IgD-negative memory B cell (primary cell): ENCODE results near the gene CLCNKB. TPM values are rescaled to one million over a fixed set of nuclear protein-coding genes. Genes with fewer than 3 reads are reported as not detected.
A peak's percentile ranks its signal among the peaks of the same experiment; 100 is the strongest.
"Not testable (repeated sequence)": the region's sequence is repeated elsewhere in the genome, so short reads cannot be mapped to it uniquely, and the experiment has no call there.

Experiments
- H3K27ac Mint-ChIP-seq, 3 donors: one replicate each; pipeline ENCODE4 v1.8.0; 2020 to 2022; ENCODE audit warnings: mild to moderate bottlenecking in 3 of 3, mixed read lengths in 3 of 3, moderate library complexity in 1 of 3
- H3K27me3 Mint-ChIP-seq: one replicate; pipeline ENCODE4 v1.8.0; 2021; ENCODE audit warnings: mixed read lengths
- H3K36me3 Mint-ChIP-seq: one replicate; pipeline ENCODE4 v1.8.0; 2020; ENCODE audit warnings: mild to moderate bottlenecking, mixed read lengths
- H3K4me1 Mint-ChIP-seq, 3 donors: one replicate each; pipeline ENCODE4 v1.8.0; 2020 to 2022; ENCODE audit warnings: mixed read lengths in 3 of 3, mild to moderate bottlenecking in 1 of 3
- H3K4me3 Mint-ChIP-seq, 4 donors: one replicate each; pipeline ENCODE4 v1.8.0; 2020 to 2022; ENCODE audit warnings: mild to moderate bottlenecking in 4 of 4, mixed read lengths in 4 of 4, moderate library complexity in 3 of 4
- H3K9me3 Mint-ChIP-seq, 3 donors: one replicate each; pipeline ENCODE4 v1.8.0; 2020 to 2021; ENCODE audit warnings: mixed read lengths in 3 of 3, mild to moderate bottlenecking in 1 of 3
- polyA plus RNA-seq: library from polyadenylated mRNA; unstranded; fragments of 300-500 nt; fragmentation: Illumina TruSeq; gene quantifications from one replicate; pipeline ENCODE4 v1.2.3, GENCODE V29; 2021

The CLCNKB gene
- polyA plus RNA-seq, 1 donor from 2014 or later = not detected

DNA sequence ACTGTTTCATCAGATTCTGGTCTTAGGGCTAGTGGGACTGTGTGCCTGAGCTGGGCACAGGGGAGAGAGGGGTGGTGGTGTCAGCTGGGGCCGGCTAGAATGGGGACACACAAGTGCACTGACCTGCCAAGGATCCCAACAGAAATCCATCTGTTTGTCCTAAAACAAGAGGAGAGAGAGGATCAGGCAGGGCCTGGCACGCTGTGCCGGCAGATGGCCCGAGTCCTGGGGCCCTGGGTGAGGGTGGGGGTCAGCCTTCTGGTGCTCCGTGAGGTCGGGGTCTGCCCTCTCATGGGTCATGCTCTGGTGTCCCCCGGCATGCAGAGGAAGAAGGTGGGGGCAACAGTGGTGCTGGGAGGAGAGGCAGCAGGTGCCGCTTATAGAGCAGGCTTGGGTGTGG is 3.7 kb upstream of the CLCNKB start:
- H3K36me3 Mint-ChIP-seq, H3K4me3 Mint-ChIP-seq: not testable (repeated sequence)
- H3K27me3 Mint-ChIP-seq = peaks cover 10% of the 10 kb centered on the region

DNA sequence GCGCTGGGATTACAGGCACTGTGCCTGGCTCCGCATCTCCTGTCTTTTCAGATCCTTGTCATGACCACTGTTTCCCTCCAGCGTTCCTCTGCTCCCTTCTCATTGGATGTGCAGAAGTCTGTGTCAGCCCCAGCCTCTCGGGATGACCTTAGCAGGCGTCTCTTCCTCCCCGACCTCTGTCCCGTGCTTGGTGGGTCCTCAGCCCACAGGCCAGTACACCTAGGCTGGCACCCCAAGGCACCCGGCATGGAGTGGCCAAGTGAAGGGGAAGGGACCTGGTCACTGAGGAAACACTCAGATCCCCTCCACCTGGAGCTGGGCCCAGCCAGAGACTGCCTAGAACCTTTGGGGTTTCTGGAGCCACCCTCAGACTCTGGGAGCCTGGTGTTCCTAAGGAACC is 2.4 kb upstream of the CLCNKB start:
- H3K27me3 Mint-ChIP-seq = peaks cover 7% of the 10 kb centered on the region
- H3K36me3 Mint-ChIP-seq = no peaks in the 10 kb centered on the region
- peak overlapping the region in 1 of 3 donors; percentile 57 for H3K27ac Mint-ChIP-seq
- H3K4me3 Mint-ChIP-seq = no peak overlapping the region
- no peaks in the 10 kb centered on the region for H3K4me1 Mint-ChIP-seq
- H3K9me3 Mint-ChIP-seq = no peaks in the 10 kb centered on the region

More for the DNA sequence above, 3.7 kb upstream of the CLCNKB start:
- not testable (repeated sequence) for H3K9me3 Mint-ChIP-seq, H3K27ac Mint-ChIP-seq, H3K4me1 Mint-ChIP-seq

DNA sequence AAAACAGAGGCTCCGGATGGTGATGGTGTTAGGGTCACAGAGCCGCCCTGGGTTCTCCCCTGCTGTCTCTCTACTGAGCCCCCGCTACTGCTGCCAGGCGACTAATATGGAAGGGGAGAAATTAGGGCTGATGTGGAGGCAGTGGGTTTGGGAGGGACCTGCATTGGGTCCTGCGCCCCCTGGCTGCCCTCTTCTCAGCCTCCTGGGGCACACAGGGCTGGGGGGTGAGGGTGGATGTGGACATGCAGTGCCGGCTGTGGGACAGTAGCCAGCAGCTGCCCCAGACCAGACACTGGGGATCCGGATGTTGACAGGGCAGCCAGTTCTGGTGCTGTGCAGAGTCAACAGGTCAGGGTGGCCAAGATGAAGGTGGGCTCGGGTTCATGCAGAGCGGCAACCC is 1.5 kb upstream of the CLCNKB start:
- no peaks in the 10 kb centered on the region for H3K4me1 Mint-ChIP-seq
- no peak overlapping the region for H3K4me3 Mint-ChIP-seq
- no peaks in the 10 kb centered on the region for H3K36me3 Mint-ChIP-seq
- peaks cover 9% of the 10 kb centered on the region for H3K27me3 Mint-ChIP-seq
- H3K27ac Mint-ChIP-seq = no peak overlapping the region
- no peaks in the 10 kb centered on the region for H3K9me3 Mint-ChIP-seq

DNA sequence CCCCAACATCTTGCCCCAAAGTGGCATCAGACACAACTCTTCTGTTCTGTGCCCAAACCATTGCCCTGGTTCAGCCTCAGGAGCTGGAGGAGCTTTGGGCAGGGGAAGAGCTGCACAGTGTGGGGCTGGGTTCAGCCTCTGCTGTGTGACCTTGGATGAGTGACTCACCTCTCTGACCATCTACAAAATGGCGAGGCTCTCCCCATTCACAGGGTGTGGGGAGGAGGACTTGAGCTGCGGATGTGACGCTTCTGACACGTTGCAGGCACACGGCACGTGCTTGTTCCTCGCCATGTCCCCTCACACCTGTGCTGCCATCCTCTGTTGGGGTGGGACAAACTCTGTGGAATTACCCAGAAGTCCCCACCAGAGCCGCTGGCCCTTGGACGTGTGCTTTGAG is 928 bp upstream of the CLCNKB start:
- not testable (repeated sequence) for H3K9me3 Mint-ChIP-seq, H3K4me1 Mint-ChIP-seq, H3K27me3 Mint-ChIP-seq, H3K36me3 Mint-ChIP-seq, H3K4me3 Mint-ChIP-seq, H3K27ac Mint-ChIP-seq

GRCh38 chr1:16043950-16044349 is 368 bp downstream of the CLCNKB start:
- no peaks in the 10 kb centered on the region for H3K4me1 Mint-ChIP-seq
- H3K36me3 Mint-ChIP-seq = no peaks in the 10 kb centered on the region
- no peak overlapping the region for H3K4me3 Mint-ChIP-seq
- H3K9me3 Mint-ChIP-seq = no peaks in the 10 kb centered on the region
- peaks cover 11% of the 10 kb centered on the region for H3K27me3 Mint-ChIP-seq
- no peak overlapping the region for H3K27ac Mint-ChIP-seq

DNA sequence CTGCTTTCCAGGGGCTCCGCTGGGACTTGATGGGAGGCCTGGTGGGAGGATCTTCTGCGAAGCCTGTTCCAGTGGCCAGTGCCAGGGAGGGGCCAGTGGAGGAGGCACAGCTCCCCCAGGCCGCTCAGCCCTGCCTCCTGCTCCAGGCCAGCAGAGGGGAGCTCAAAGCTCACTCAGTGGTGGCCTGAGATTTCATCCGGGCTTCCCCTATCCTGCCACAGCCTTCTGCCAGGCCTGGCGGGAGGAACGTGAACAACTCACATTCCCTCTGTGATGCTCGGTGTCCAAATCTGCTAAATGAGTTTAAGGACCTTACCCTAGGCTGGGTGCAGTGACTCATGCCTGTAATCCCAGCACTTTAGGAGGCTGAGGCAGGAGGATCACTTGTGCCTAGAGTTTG is 3.3 kb downstream of the CLCNKB start:
- Mint-ChIP-seq H3K4me3 (no peak overlapping the region), H3K9me3 (no peaks in the 10 kb centered on the region), H3K27me3 (peaks cover 15% of the 10 kb centered on the region), H3K27ac (no peak overlapping the region), H3K36me3 (no peaks in the 10 kb centered on the region), H3K4me1 (peaks cover 0 to 2% (median 0%) of the 10 kb centered on the region in 3 donors)

GRCh38 chr1:16047791-16048475 is 4.4 kb downstream of the CLCNKB start:
- no peak overlapping the region for H3K27ac Mint-ChIP-seq
- peaks cover 0 to 2% (median 0%) of the 10 kb centered on the region in 3 donors for H3K4me1 Mint-ChIP-seq
- no peaks in the 10 kb centered on the region for H3K9me3 Mint-ChIP-seq
- H3K36me3 Mint-ChIP-seq = no peaks in the 10 kb centered on the region
- peaks cover 10% of the 10 kb centered on the region for H3K27me3 Mint-ChIP-seq
- peak overlapping the region in 2 of 4 donors; percentile 1 to 76 for H3K4me3 Mint-ChIP-seq

DNA sequence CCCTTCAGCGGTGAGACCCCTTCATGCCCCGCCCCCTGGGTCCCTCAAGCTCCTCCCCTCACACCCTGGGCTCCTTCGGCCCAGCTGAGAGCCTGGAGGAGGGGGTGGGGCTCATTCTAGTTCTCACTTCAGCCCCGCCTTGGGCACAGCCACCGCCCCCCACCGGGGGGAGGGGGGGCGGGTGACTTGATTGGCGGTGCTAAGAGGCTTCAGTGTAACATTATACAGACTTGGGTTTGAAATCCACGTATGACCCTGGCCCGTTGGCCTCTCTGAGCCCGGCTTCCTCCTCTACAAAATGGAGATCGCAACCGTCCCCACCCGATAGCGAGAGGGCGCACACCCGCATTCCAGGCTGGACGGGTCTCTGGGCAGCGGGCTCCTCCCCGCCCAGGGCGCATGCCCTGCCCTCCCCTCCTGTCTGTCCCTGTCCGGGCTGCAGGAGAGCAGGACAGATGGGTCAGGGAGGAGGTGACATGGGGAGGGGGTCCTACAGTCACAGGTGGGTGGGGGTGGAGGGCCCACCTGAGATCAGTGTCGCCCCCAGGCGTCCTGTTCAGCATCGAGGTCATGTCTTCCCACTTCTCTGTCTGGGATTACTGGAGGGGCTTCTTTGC is 5.1 kb downstream of the CLCNKB start:
- Mint-ChIP-seq H3K4me1 (peaks cover 0 to 2% (median 0%) of the 10 kb centered on the region in 3 donors), H3K27ac (no peak overlapping the region), H3K4me3 (peak overlapping the region in 1 of 4 donors; percentile 83), H3K9me3 (no peaks in the 10 kb centered on the region), H3K27me3 (peaks cover 10% of the 10 kb centered on the region), H3K36me3 (no peaks in the 10 kb centered on the region)

- H3K27ac Mint-ChIP-seq = no peak overlapping the region
- H3K27me3 Mint-ChIP-seq = peaks cover 10% of the 10 kb centered on the region
- peaks cover 0 to 2% (median 0%) of the 10 kb centered on the region in 3 donors for H3K4me1 Mint-ChIP-seq
- H3K4me3 Mint-ChIP-seq = peak overlapping the region in 1 of 4 donors; percentile 45
- no peaks in the 10 kb centered on the region for H3K36me3 Mint-ChIP-seq
- H3K9me3 Mint-ChIP-seq = no peaks in the 10 kb centered on the region
These were observed 6.7 kb downstream of the CLCNKB start for GRCh38 chr1:16050328-16050727.

DNA sequence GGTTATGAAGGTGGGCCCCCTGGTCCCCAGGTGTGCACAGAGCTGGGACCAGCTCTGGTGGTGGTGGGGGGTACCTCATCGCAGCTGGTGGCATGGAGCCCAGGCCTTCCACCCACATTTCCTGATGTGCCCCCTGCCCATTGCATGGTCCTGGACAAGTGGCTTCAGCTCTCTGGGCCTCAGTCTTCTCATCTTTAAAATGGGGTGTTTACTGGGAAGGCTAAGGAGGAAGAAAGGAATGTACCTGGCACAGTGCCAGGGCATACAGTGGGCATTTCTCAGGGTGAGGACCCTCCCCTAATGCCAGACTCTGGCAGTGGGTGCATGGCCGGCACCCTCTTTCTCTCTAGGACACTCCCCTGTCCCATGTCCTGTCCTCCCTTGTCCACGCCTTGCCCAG is 7.5 kb downstream of the CLCNKB start:
- Mint-ChIP-seq H3K27me3 (peaks cover 10% of the 10 kb centered on the region), H3K4me3 (no peak overlapping the region), H3K9me3 (no peaks in the 10 kb centered on the region), H3K27ac (no peak overlapping the region), H3K4me1 (peaks cover 0 to 5% (median 3%) of the 10 kb centered on the region in 3 donors), H3K36me3 (no peaks in the 10 kb centered on the region)

GRCh38 chr1:16051949-16052348 is 8.4 kb downstream of the CLCNKB start:
- not testable (repeated sequence) for H3K4me1 Mint-ChIP-seq, H3K36me3 Mint-ChIP-seq, H3K9me3 Mint-ChIP-seq, H3K4me3 Mint-ChIP-seq, H3K27me3 Mint-ChIP-seq
- peak overlapping the region in 1 of 3 donors; percentile 67 for H3K27ac Mint-ChIP-seq

DNA sequence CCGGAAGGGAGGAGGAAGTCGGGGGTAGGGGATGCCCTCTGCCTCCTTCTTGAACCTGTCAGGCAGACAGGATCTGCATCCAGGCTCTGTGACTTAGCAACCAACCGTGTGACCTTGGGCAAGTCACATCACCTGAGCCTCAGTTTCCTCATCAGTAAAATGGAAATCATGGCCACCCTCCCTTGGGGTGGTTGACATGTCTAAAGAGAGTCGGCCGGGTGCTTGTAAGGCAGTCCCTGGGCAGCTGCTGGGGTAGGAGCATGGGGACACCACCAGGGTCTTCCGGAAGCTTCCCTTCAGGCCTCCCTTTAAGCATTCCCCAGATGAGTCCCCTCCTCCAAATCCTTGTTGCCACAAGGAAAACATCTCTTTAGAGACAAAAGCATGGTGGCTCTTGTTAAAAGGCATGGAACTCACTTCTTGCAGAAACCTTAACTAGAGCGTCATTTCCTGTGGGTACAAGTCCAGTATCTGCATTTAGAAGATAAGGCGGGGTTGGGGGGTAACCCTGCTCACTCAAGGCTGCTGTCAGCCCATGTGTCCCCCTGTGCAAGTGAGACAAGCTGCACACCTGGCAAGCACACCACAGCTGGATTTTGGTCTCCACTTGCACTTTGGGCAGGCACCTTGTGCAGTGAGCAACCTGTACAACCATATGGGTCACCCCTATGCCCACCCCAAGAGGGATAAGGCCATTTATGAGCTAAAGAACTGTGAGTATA is 10.4 kb downstream of the CLCNKB start:
- H3K36me3 Mint-ChIP-seq = no peaks in the 10 kb centered on the region
- H3K27ac Mint-ChIP-seq = no peak overlapping the region
- H3K4me3 Mint-ChIP-seq = peak overlapping the region in 1 of 4 donors; percentile 47
- H3K4me1 Mint-ChIP-seq = peaks cover 0 to 6% (median 6%) of the 10 kb centered on the region in 3 donors
- H3K9me3 Mint-ChIP-seq = no peaks in the 10 kb centered on the region
- peaks cover 3% of the 10 kb centered on the region for H3K27me3 Mint-ChIP-seq

DNA sequence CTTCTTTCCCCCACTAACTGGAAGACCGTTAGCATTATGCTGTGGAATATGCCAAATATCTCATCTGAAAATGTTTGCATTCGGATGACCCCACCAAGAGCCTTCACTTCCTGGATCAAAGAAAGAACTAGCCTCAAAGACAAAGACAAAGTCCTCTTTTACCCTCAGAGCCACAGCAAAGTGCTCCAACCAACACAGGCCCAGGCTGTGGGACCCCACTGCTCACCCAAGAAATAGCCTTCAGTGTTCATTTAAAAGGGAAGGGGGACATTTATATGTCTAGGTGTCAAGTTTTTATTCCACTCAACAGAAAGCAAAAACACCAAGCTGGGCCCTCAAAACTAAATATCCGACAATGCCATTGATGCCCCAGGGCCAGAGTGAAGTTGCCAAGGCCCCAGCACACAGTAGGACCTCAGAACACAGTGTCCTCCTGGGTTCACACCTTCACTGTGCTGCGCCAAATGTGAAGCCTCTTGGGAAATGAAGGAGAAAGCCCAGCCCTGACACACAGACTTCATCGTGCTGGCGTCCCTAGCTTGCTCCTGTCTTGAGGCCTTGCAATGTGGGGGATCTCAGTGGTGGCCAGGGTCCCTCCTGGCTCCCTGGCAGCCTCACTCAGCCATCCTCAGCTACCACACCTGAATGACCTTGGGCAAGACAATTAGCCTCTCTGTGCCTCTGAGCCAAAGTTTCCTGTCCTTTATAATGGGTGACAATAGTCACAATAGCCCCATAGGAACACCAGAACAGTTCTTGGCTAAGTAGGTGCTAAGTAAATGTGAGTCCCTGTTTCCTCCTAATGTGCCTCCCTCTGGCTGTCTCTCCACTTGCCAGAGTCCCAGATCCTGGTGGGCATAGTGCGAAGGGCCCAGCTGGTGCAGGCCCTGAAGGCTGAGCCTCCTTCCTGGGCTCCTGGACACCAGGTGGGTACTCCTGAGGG is 11.3 kb downstream of the CLCNKB start:
- H3K9me3 Mint-ChIP-seq = no peaks in the 10 kb centered on the region
- H3K4me1 Mint-ChIP-seq = peaks cover 0 to 6% (median 4%) of the 10 kb centered on the region in 3 donors
- no peak overlapping the region for H3K4me3 Mint-ChIP-seq
- H3K27me3 Mint-ChIP-seq = peaks cover 1% of the 10 kb centered on the region
- H3K36me3 Mint-ChIP-seq = no peaks in the 10 kb centered on the region
- H3K27ac Mint-ChIP-seq = no peak overlapping the region

DNA sequence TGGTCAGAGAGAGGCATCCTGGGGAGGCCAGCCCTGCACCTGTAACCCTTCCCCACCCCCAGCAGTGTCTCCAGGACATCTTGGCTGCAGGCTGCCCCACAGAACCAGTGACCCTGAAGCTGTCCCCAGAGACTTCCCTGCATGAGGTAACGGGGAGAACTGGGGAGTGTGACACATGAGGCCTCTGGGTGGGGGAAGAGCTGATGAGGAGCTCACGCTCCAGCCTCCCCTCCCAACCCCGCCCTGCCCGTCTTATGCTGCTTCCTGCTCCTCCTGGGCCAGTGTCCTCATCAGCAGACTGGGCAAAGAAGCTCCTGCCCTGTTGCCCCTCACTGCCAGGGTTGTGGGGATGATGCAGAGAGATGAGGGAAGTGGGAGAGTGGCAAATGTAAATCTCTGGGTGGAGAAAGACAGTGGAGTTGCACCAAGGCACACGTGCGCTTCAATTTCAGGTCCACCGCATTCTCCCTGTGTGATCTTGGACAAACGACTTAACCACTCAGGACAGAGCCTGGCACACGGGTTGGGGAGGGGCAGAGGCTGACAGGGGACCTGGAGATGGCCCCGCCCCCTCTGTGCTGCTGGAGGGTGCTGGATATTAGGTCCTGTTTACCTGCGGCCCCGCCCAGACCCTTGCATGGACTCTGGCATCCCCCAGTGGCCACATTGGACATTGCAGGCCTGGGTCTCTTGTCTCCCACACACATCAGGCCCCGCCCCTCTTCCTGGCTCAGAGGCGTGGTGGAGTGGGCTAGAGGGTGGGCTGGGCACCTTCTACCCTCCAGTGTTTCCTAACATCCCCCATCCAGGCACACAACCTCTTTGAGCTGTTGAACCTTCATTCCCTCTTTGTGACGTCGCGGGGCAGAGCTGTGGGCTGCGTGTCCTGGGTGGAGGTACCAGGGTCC is 12.3 kb downstream of the CLCNKB start:
- Mint-ChIP-seq H3K27ac (no peak overlapping the region), H3K4me1 (peaks cover 0 to 6% (median 4%) of the 10 kb centered on the region in 3 donors), H3K27me3 (peaks cover 5% of the 10 kb centered on the region), H3K4me3 (peak overlapping the region in 2 of 4 donors; percentile 60 to 67), H3K36me3 (no peaks in the 10 kb centered on the region), H3K9me3 (no peaks in the 10 kb centered on the region)
